ENCODE data around the gene FOXQ1. TPM values are rescaled to one million over a fixed set of nuclear protein-coding genes. Genes with fewer than 3 reads are reported as not detected.
A peak's percentile ranks its signal among the peaks of the same experiment; 100 is the strongest.

FOXQ1 gene
- total and polyA plus RNA-seq, 2 of the 13 experiments (the other 11 are each of a cell fraction or from before 2014, with no cell fraction given) = 35.2 to 39.8 TPM

GRCh38 chr6:1310628-1311399, 1.1 kb upstream of the FOXQ1 start (continued):
- TF ChIP-seq ZNF547 (CRISPR knock-in tag; IDR thresholded peaks at IDR 0.05) (no peak), ZNF678 (CRISPR knock-in tag; IDR thresholded peaks at IDR 0.05) (0 out of 2 replicates have a peak, but pooled peaks have one; percentile 16), CBX5 (CRISPR knock-in tag; IDR thresholded peaks at IDR 0.05; ENCODE audit: borderline replicate concordance) (no peak), KDM5A (IDR thresholded peaks at IDR 0.05; ENCODE audit: borderline replicate concordance, low read length) (peak; percentile 65; the same call in 1 of the 2 replicates), ZNF619 (CRISPR knock-in tag; IDR thresholded peaks at IDR 0.05) (peak; percentile 64; the same call in 1 of the 2 replicates), ZNF292 (CRISPR knock-in tag; IDR thresholded peaks at IDR 0.05; ENCODE audit: borderline replicate concordance, low read depth) (peak; percentile 98), MEIS1 (CRISPR knock-in tag; IDR thresholded peaks at IDR 0.05; ENCODE audit: borderline replicate concordance) (no peak), TIGD3 (CRISPR knock-in tag; IDR thresholded peaks at IDR 0.05; ENCODE audit: borderline replicate concordance) (peak; percentile 13; the same call in 1 of the 2 replicates), MXI1 (IDR thresholded peaks at IDR 0.05; ENCODE audit: borderline replicate concordance, low read depth, low read length) (0 out of 3 replicates have a peak, but pooled peaks have one; percentile 48), TFAP4 (IDR thresholded peaks at IDR 0.05; ENCODE audit: borderline replicate concordance, low read depth) (peak; percentile 49; the same call in 1 of the 2 replicates), KLF13 (CRISPR knock-in tag; IDR thresholded peaks at IDR 0.05) (no peak), THAP8 (CRISPR knock-in tag; IDR thresholded peaks at IDR 0.05; ENCODE audit: borderline replicate concordance) (no peak), ZNF501 (CRISPR knock-in tag; IDR thresholded peaks at IDR 0.05) (no peak; the same call in none of the 2 replicates), ZNF296 (CRISPR knock-in tag; conservative IDR thresholded peaks at IDR 0.05) (no peak), RBM22 (optimal IDR thresholded peaks at IDR 0.05; ENCODE audit: low read length) (no peak), TGIF2 (CRISPR knock-in tag; IDR thresholded peaks at IDR 0.05) (peak; percentile 68; the same call in 1 of the 2 replicates), CHCHD3 (CRISPR knock-in tag; IDR thresholded peaks at IDR 0.05) (no peak), HIC2 (CRISPR knock-in tag; IDR thresholded peaks at IDR 0.05; ENCODE audit: low read depth) (peak; percentile 20; the same call in 1 of the 2 replicates), TSC22D2 (CRISPR knock-in tag; IDR thresholded peaks at IDR 0.05; ENCODE audit: borderline replicate concordance) (no peak), ZNF644 (CRISPR knock-in tag; IDR thresholded peaks at IDR 0.05; ENCODE audit: low read depth) (0 out of 2 replicates have a peak, but pooled peaks have one; percentile 28), ZNF317 (CRISPR knock-in tag; IDR thresholded peaks at IDR 0.05) (peak; percentile 82), THAP7 (CRISPR knock-in tag; IDR thresholded peaks at IDR 0.05) (no peak)
